Omental fat pad (tissue), 4 donors: ENCODE measurements around the gene MAP7. TPM values are rescaled to one million over a fixed set of nuclear protein-coding genes. Genes with fewer than 3 reads are reported as not detected.

Experiments used
- ATAC-seq: fragments of 150-250 bp; one replicate; pipeline ENCODE4 v1.9.1; 2016; ENCODE audit warnings: mild to moderate bottlenecking, moderate library complexity; ENCODE audit not compliant: low FRiP score
- DNase-seq: peaks from one replicate; pipeline ENCODE4 v3.0.0-alpha.2; 2019; ENCODE audit warnings: low spot score
- CTCF ChIP-seq, 3 donors: fragments of 450-650 bp; IDR thresholded peaks; one replicate each; pipeline ENCODE4 v1.5.1; 2016 to 2017; ENCODE audit warnings: antibody characterized with exemption in 3 of 3, mild to moderate bottlenecking in 3 of 3, moderate library complexity in 2 of 3
- total RNA-seq, 4 donors: library from RNA; depleted of rRNA; stranded (reverse); fragments of >200 nt; gene quantifications; one replicate each; pipeline ENCODE4 v1.1.0, GENCODE V29; 2016

MAP7 gene
- total RNA-seq, 4 donors from 2014 or later = 2.2 to 5.3 (median 4.5) TPM

- DNase-seq (no peak), ATAC-seq (no peak)
- no peak for TF ChIP-seq CTCF (IDR thresholded peaks at IDR 0.05)
Observed at GRCh38 chr6:136524936-136525413, 25.2 kb downstream of the MAP7 start.

GRCh38 chr6:136524339-136524935 is 25.8 kb downstream of the MAP7 start:
- ATAC-seq (no peak), DNase-seq (no peak)
- no peak for TF ChIP-seq CTCF (IDR thresholded peaks at IDR 0.05)

GRCh38 chr6:136523196-136523595 is 27.0 kb downstream of the MAP7 start:
- TF ChIP-seq CTCF (IDR thresholded peaks at IDR 0.05) = no peak
- no peak for ATAC-seq
- no peak for DNase-seq

GRCh38 chr6:136522636-136523035 is 27.6 kb downstream of the MAP7 start:
- TF ChIP-seq CTCF (IDR thresholded peaks at IDR 0.05) = no peak
- no peak for ATAC-seq
- no peak for DNase-seq

- DNase-seq (no peak), ATAC-seq (no peak)
- no peak for TF ChIP-seq CTCF (IDR thresholded peaks at IDR 0.05)
Observed at GRCh38 chr6:136521911-136522310, 28.3 kb downstream of the MAP7 start.

GRCh38 chr6:136521427-136521826 is 28.8 kb downstream of the MAP7 start:
- no peak for TF ChIP-seq CTCF (IDR thresholded peaks at IDR 0.05)
- DNase-seq (no peak), ATAC-seq (no peak)

GRCh38 chr6:136520517-136520916 is 29.7 kb downstream of the MAP7 start:
- TF ChIP-seq CTCF (IDR thresholded peaks at IDR 0.05) = no peak
- no peak for DNase-seq
- no peak for ATAC-seq
